ENCODE results near the gene RNASE1. TPM values are rescaled to one million over a fixed set of nuclear protein-coding genes. Genes with fewer than 3 reads are reported as not detected.

Gene RNASE1
- total RNA-seq, 1 experiment from 2014 or later: not detected

GRCh38 chr14:20754308-20754707 is 48.3 kb downstream of the RNASE1 start:
- intact Hi-C loops (cut with micrococcal nuclease; ENCODE audit: unreplicated experiment): no loop called here
- no peaks in the 10 kb centered on the region for H3K27me3 ChIP-seq (replicated peaks; ENCODE audit: insufficient read depth, low read depth, low read length, poor library complexity)
- no peaks in the 10 kb centered on the region for H3K36me3 ChIP-seq (ENCODE audit: insufficient read depth, low read length, poor library complexity, severe bottlenecking)
- no peak for DNase-seq (ENCODE audit: low spot score)
- TF ChIP-seq EZH2 (IDR thresholded peaks at IDR 0.05; ENCODE audit: borderline replicate concordance, low read depth, low read length, poor library complexity, severe bottlenecking): no peak
- no peak for TF ChIP-seq CTCF (conservative IDR thresholded peaks at IDR 0.05; ENCODE audit: low read depth, low read length)
- peaks cover 10% of the 10 kb centered on the region for H3K9me3 ChIP-seq (ENCODE audit: low read depth, low read length, poor library complexity, severe bottlenecking)
- POLR2A ChIA-PET (ENCODE audit: low non-redundant PET): no interaction called here
- no peak overlapping the region for H3K27ac ChIP-seq (ENCODE audit: low read depth, low read length, poor library complexity, severe bottlenecking)
- H3K4me3 ChIP-seq (ENCODE audit: low read depth, low read length, poor library complexity, severe bottlenecking): no peak overlapping the region
- BruUV-seq (replicated peaks): no TSS peak
- CTCF ChIA-PET: interaction anchor here (0.5 kb wide), 1 partner anchor 39 kb away, joined by 4 read pairs; no protein-coding TSS in a partner anchor
- no peaks in the 10 kb centered on the region for H3K4me1 ChIP-seq (ENCODE audit: insufficient read depth, low read length, poor library complexity, severe bottlenecking)

- BruUV-seq (replicated peaks): no TSS peak
- ChIA-PET POLR2A (ENCODE audit: low non-redundant PET) (no interaction called here), CTCF (no interaction called here)
- TF ChIP-seq EZH2 (IDR thresholded peaks at IDR 0.05; ENCODE audit: borderline replicate concordance, low read depth, low read length, poor library complexity, severe bottlenecking) (no peak), CTCF (conservative IDR thresholded peaks at IDR 0.05; ENCODE audit: low read depth, low read length) (no peak)
- H3K36me3 ChIP-seq (ENCODE audit: insufficient read depth, low read length, poor library complexity, severe bottlenecking): no peaks in the 10 kb centered on the region
- H3K9me3 ChIP-seq (ENCODE audit: low read depth, low read length, poor library complexity, severe bottlenecking): peaks cover 10% of the 10 kb centered on the region
- H3K4me3 ChIP-seq (ENCODE audit: low read depth, low read length, poor library complexity, severe bottlenecking): no peak overlapping the region
- intact Hi-C loops (cut with micrococcal nuclease; ENCODE audit: unreplicated experiment): no loop called here
- H3K27me3 ChIP-seq (replicated peaks; ENCODE audit: insufficient read depth, low read depth, low read length, poor library complexity): no peaks in the 10 kb centered on the region
- no peak for DNase-seq (ENCODE audit: low spot score)
- no peaks in the 10 kb centered on the region for H3K4me1 ChIP-seq (ENCODE audit: insufficient read depth, low read length, poor library complexity, severe bottlenecking)
- H3K27ac ChIP-seq (ENCODE audit: low read depth, low read length, poor library complexity, severe bottlenecking): no peak overlapping the region
Observed at GRCh38 chr14:20751963-20752562, 50.6 kb downstream of the RNASE1 start.

Other genes with a start within 250 kb of the RNASE1 start
- gene RNASE9, start 241.8 kb downstream of the RNASE1 start, total RNA-seq (2021): not detected in 2 replicates
- gene RNASE11, start 214.8 kb downstream of the RNASE1 start, total RNA-seq (2021): not detected in 2 replicates
- gene RNASE12, start 211.5 kb downstream of the RNASE1 start, total RNA-seq (2021): not detected in 2 replicates
- gene OR6S1, start 161.2 kb downstream of the RNASE1 start, total RNA-seq (2021): not detected in 2 replicates
- gene RNASE4, start 118.3 kb downstream of the RNASE1 start, total RNA-seq (2021): 0.75 and 1.8 TPM in 2 replicates
- gene ANG, start 114.1 kb downstream of the RNASE1 start, total RNA-seq (2021): 0.71 and 2.2 TPM in 2 replicates
- not detected in 2 replicates for gene EDDM3A, start 57.0 kb downstream of the RNASE1 start, total RNA-seq (2021)
- not detected in 2 replicates for gene EDDM3B, start 34.4 kb downstream of the RNASE1 start, total RNA-seq (2021)
- not detected in 2 replicates for gene RNASE6, start 21.6 kb downstream of the RNASE1 start, total RNA-seq (2021)
- not detected in 2 replicates for gene RNASE3, start 88.5 kb upstream of the RNASE1 start, total RNA-seq (2021)
- gene RNASE2, start 152.6 kb upstream of the RNASE1 start, total RNA-seq (2021): not detected in 2 replicates
- gene METTL17, start 187.1 kb upstream of the RNASE1 start, total RNA-seq (2021): 95.4 and 98.4 TPM in 2 replicates
- not detected in 2 replicates for gene SLC39A2, start 196.4 kb upstream of the RNASE1 start, total RNA-seq (2021)
- gene NDRG2, start 222.2 kb upstream of the RNASE1 start, total RNA-seq (2021): 8.0 and 17.1 TPM in 2 replicates
- not detected in 2 replicates for gene TPPP2, start 227.4 kb upstream of the RNASE1 start, total RNA-seq (2021)
- gene RNASE13, start 232.0 kb upstream of the RNASE1 start, total RNA-seq (2021): not detected in 2 replicates
- not detected in 2 replicates for gene RNASE7, start 239.5 kb upstream of the RNASE1 start, total RNA-seq (2021)

Data from A673 (cell line).